A549 (cell line): Measurements from ENCODE around the gene NSMCE4A. TPM values are rescaled to one million over a fixed set of nuclear protein-coding genes. Genes with fewer than 3 reads are reported as not detected.
"Not testable (repeated sequence)": the region's sequence is repeated elsewhere in the genome, so short reads cannot be mapped to it uniquely, and the experiment has no call there.

Source experiments
- ATAC-seq, 2 experiments: fragments of 200-7000 bp in 1 of 2; fragments of >200 bp in 1 of 2; cut with Nextera tagmentation in 1 of 2; cut with Tn5 transposase in 1 of 2; 3 replicates each; pipeline versions ENCODE4 v1.8.0 to v1.9.1; 2018 to 2020; ENCODE audit warnings: mild to moderate bottlenecking in 1 of 2, moderate library complexity in 1 of 2
- CTCF ChIA-PET: fragments of 300-600 bp; sonication (Branson Sonifier 250); formaldehyde crosslinking; extraction: SDS; loops from one replicate; lab custom pipeline; 2021; ENCODE audit warnings: antibody characterized with exemption, inconsistent platforms; lab: Yijun Ruan, JAX
- POLR2A ChIA-PET: fragments of 350-600 bp; formaldehyde crosslinking; extraction: SDS; loops from one replicate; lab custom pipeline; 2021; ENCODE audit warnings: antibody characterized with exemption, inconsistent platforms; lab: Yijun Ruan, JAX
- DNase-seq, 2 experiments: peaks; one replicate each; pipeline versions ENCODE4 v3.0.0 to v3.0.0-alpha.2; 2011 to 2016; ENCODE audit warnings: low read depth in 1 of 2, low spot score in 1 of 2
- FAIRE-seq: peaks from 2 replicates; lab custom pipeline; 2011; peaks lifted over from hg19 to GRCh38; lab: Jason Lieb, UNC
- H3K27ac ChIP-seq, 2 experiments: fragments of >200 bp; sonication (Bioruptor Twin); formaldehyde crosslinking; 3 replicates each; pipeline ENCODE4 v1.5.1; 2016 to 2017
- H3K4me1 ChIP-seq: fragments of >200 bp; sonication (Bioruptor Twin); formaldehyde crosslinking; 3 replicates; pipeline ENCODE4 v1.6.1; 2016
- H3K4me2 ChIP-seq: fragments of >200 bp; sonication (Bioruptor Twin); formaldehyde crosslinking; 3 replicates; pipeline ENCODE4 v1.6.1; 2016
- H3K4me3 ChIP-seq: fragments of >200 bp; sonication (Bioruptor Twin); formaldehyde crosslinking; 3 replicates; pipeline ENCODE4 v1.5.1; 2016
- H3K9me3 ChIP-seq: fragments of >200 bp; sonication (Bioruptor Twin); formaldehyde crosslinking; 3 replicates; pipeline ENCODE4 v1.6.1; 2016
- CBX8 ChIP-seq: fragments of 200-600 bp; sonication (generic); IDR thresholded peaks from 2 replicates; pipeline ENCODE4 v1.6.1; 2016
- CEBPB ChIP-seq, 2 experiments: fragments of >200 bp in 1 of 2; sonication (Bioruptor Twin) in 1 of 2; formaldehyde crosslinking in 1 of 2; IDR thresholded peaks; 2 replicates each; pipeline ENCODE4 v1.6.1; 2012 to 2016
- FOSB ChIP-seq: fragments of 250-450 bp; sonication (Bioruptor Pico); IDR thresholded peaks from 2 replicates; pipeline ENCODE4 v1.5.0; 2020; ENCODE audit warnings: mild to moderate bottlenecking, moderate library complexity
- GATA3 ChIP-seq: IDR thresholded peaks from 2 replicates; pipeline ENCODE4 v1.6.1; 2012; ENCODE audit warnings: borderline replicate concordance
- JUN ChIP-seq, 2 experiments: fragments of >200 bp; sonication (Bioruptor Twin); formaldehyde crosslinking; IDR thresholded peaks; 2 replicates in 1 of 2; 3 replicates in 1 of 2; pipeline ENCODE4 v1.6.1; 2016 to 2017
- KDM5A ChIP-seq: fragments of 200-600 bp; sonication (generic); IDR thresholded peaks from 2 replicates; pipeline ENCODE4 v1.6.1; 2016; ENCODE audit warnings: antibody characterized with exemption, mild to moderate bottlenecking
- MAFK ChIP-seq: fragments of 450-650 bp; IDR thresholded peaks from 2 replicates; pipeline ENCODE4 v1.6.1; 2014; ENCODE audit not compliant: partially characterized antibody
- MYC ChIP-seq: IDR thresholded peaks from 2 replicates; pipeline ENCODE4 v1.6.1; 2012; ENCODE audit warnings: mild to moderate bottlenecking, inconsistent platforms, low read length, improper control_type of control experiment, borderline replicate concordance
- PHF8 ChIP-seq: fragments of 200-600 bp; sonication (generic); IDR thresholded peaks from 2 replicates; pipeline ENCODE4 v1.6.1; 2016; ENCODE audit warnings: low read depth, mild to moderate bottlenecking, antibody characterized with exemption, moderate library complexity, borderline replicate concordance
- POLR2A ChIP-seq: IDR thresholded peaks from 2 replicates; pipeline ENCODE4 v1.6.1; 2012; ENCODE audit warnings: mild to moderate bottlenecking, low read length
- RAD21 ChIP-seq, 2 experiments: fragments of >200 bp in 1 of 2; sonication (Bioruptor Twin) in 1 of 2; formaldehyde crosslinking in 1 of 2; IDR thresholded peaks in 1 of 2; conservative IDR thresholded peaks in 1 of 2; 2 replicates in 1 of 2; 3 replicates in 1 of 2; pipeline ENCODE4 v1.6.1; 2012 to 2018; ENCODE audit warnings: inconsistent platforms in 1 of 2
- RARB ChIP-seq: fragments of 250-450 bp; sonication (Bioruptor Pico); IDR thresholded peaks from 2 replicates; pipeline ENCODE4 v1.8.0; 2021; ENCODE audit warnings: mild to moderate bottlenecking, moderate library complexity
- RFX5 ChIP-seq: fragments of 450-650 bp; IDR thresholded peaks from 2 replicates; pipeline ENCODE4 v1.7.1; 2014; ENCODE audit warnings: antibody characterized with exemption, mild to moderate bottlenecking, moderate library complexity
- RNF2 ChIP-seq: fragments of 200-600 bp; sonication (generic); IDR thresholded peaks from 2 replicates; pipeline ENCODE4 v1.6.1; 2016; ENCODE audit warnings: low read depth, mild to moderate bottlenecking, antibody characterized with exemption, moderate library complexity, borderline replicate concordance
- SREBF2 ChIP-seq: fragments of 450-650 bp; IDR thresholded peaks from 2 replicates; pipeline ENCODE4 v1.6.1; 2014; ENCODE audit warnings: mild to moderate bottlenecking, moderate library complexity
- TP53 ChIP-seq: fragments of 250-450 bp; sonication (Bioruptor Pico); IDR thresholded peaks from 2 replicates; pipeline ENCODE4 v1.5.0; 2021; ENCODE audit warnings: mild to moderate bottlenecking, moderate library complexity
- ZC3H11A ChIP-seq: fragments of 450-650 bp; IDR thresholded peaks from 2 replicates; pipeline ENCODE4 v1.6.1; 2014; ENCODE audit warnings: antibody characterized with exemption, mild to moderate bottlenecking
- ZNF302 ChIP-seq: fragments of 250-450 bp; sonication (Bioruptor Pico); IDR thresholded peaks from 2 replicates; pipeline ENCODE4 v1.9.0; 2021; ENCODE audit warnings: inconsistent platforms, mild to moderate bottlenecking, moderate library complexity
- WGBS: methylation state at CpG from one replicate; pipeline ENCODE4 v1.1.6; 2017; ENCODE audit errors: missing lambda C conversion rate; 5-methylcytosine and 5-hydroxymethylcytosine counted together
- polyA plus RNA-seq, 4 experiments: library from polyadenylated mRNA; depleted of rRNA in 3 of 4; stranded (reverse); fragments of >200 nt; fragmentation: RNase III in 1 of 4; extraction: RNeasy Plus Mini Kit Qiagen cat#74134 plus additional on column Dnase treatment in 1 of 4; gene quantifications; 2 replicates in 3 of 4; 3 replicates in 1 of 4; pipeline ENCODE4 v1.2.3, GENCODE V29; 2011 to 2017
- TF ChIP-seq, protein P1 (sequence below): fragments of >200 bp; sonication (Bioruptor Twin); formaldehyde crosslinking; IDR thresholded peaks from 3 replicates; pipeline ENCODE4 v1.6.1; 2016
- TF ChIP-seq, protein P2 (sequence below): fragments of 250-450 bp; sonication (Bioruptor Pico); IDR thresholded peaks from 2 replicates; pipeline ENCODE4 v1.5.0; 2021; ENCODE audit warnings: mild to moderate bottlenecking, moderate library complexity, borderline replicate concordance
- TF ChIP-seq, protein P3 (sequence below): fragments of 150-350 bp; IDR thresholded peaks from 2 replicates; pipeline ENCODE4 v1.6.1; 2014; ENCODE audit warnings: low read depth, mild to moderate bottlenecking, low read length
- TF ChIP-seq, protein P4 (sequence below): fragments of 200-600 bp; sonication (generic); IDR thresholded peaks from 2 replicates; pipeline ENCODE4 v1.6.1; 2016; ENCODE audit warnings: antibody characterized with exemption, mild to moderate bottlenecking, moderate library complexity

Gene NSMCE4A
- polyA plus RNA-seq, 2 of the 4 experiments (the other 2 are of a cell fraction) = 67.2 to 172 TPM

DNA sequence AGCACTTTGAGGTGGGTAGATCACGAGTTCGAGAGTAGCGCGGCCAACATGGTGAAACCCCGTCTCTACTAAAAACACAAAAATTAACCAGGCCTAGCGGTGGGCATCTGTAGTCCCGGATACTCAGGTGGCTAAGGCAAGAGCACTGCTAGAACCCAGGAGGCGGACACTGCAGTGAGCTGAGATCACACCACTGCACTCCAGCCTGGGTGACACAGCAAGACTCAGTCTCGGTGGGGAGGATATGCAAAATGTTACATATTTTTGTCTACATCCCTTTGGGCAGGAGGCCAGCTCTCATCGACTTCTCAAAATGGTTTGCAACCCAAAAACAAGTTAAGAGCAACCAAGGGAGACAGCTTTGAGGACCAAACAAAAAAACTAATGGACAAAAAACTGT, 55.4 kb downstream of the NSMCE4A start:
- Histone ChIP-seq H3K9me3 (no peaks in the 10 kb centered on the region), H3K4me3 (no peak overlapping the region), H3K4me1 (peaks cover 7% of the 10 kb centered on the region; the same call in 2 of the 3 replicates), H3K27ac (no peak overlapping the region), H3K4me2 (no peak overlapping the region)
- ChIA-PET CTCF (interaction anchor here (0.6 to 3.2 kb wide), 3 partner anchors 8 to 32 kb away, joined by 3 to 13 read pairs (median 7); no protein-coding TSS in a partner anchor), POLR2A (interaction anchor here (1.3 kb wide), 1 partner anchor 8 kb away, joined by 3 read pairs; the partner anchor contains the start of gene ATE1)
- no peak for DNase-seq
- WGBS = 96% methylated on average over 10 of the region's 10 CpGs
- FAIRE-seq = no peak
- no peak for ATAC-seq
- TF ChIP-seq MYC (no peak), CBX8 (no peak), CEBPB (IDR thresholded peaks at IDR 0.05) (no peak), ZC3H11A (no peak), RARB (no peak), RAD21 (conservative IDR thresholded peaks at IDR 0.05 in 1 of 2, IDR thresholded peaks at IDR 0.05 in 1 of 2) (no peak)
- TF ChIP-seq, protein P1, sequence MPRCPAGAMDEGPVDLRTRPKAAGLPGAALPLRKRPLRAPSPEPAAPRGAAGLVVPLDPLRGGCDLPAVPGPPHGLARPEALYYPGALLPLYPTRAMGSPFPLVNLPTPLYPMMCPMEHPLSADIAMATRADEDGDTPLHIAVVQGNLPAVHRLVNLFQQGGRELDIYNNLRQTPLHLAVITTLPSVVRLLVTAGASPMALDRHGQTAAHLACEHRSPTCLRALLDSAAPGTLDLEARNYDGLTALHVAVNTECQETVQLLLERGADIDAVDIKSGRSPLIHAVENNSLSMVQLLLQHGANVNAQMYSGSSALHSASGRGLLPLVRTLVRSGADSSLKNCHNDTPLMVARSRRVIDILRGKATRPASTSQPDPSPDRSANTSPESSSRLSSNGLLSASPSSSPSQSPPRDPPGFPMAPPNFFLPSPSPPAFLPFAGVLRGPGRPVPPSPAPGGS = no peak

DNA sequence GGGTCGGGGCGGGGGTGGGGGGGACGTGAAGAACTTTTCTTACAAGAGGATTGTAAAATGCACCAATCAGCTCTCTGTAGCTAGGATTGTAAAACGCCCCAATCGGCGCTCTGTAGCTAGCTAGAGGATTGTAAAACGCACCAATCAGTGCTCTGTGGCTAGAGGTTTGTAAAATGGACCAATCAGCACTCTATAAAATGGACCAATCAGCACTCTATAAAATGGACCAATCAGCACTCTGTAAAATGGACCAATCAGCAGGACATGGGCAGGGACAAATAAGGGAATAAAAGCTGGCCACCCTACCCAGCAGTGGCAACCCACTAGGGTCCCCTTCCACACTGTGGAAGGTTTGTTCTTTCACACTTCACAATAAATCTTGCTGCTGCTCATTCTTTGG, 56.2 kb downstream of the NSMCE4A start:
- not testable (repeated sequence) for FAIRE-seq, H3K4me1 ChIP-seq, H3K4me2 ChIP-seq, H3K4me3 ChIP-seq, DNase-seq, H3K27ac ChIP-seq, H3K9me3 ChIP-seq
- 0 out of 6 replicates have a peak, but pooled peaks of 1 of the 2 experiments have one; percentile 33 for ATAC-seq
- TF ChIP-seq MAFK = peak; percentile 57
- ChIA-PET POLR2A (interaction anchor here (1.3 kb wide), 1 partner anchor 9 kb away, joined by 3 read pairs; the partner anchor contains the start of gene ATE1), CTCF (interaction anchor here (0.6 to 3.2 kb wide), 3 partner anchors 7 to 32 kb away, joined by 3 to 13 read pairs (median 7); no protein-coding TSS in a partner anchor)
- WGBS = 95% methylated on average over 7 of the region's 7 CpGs

DNA sequence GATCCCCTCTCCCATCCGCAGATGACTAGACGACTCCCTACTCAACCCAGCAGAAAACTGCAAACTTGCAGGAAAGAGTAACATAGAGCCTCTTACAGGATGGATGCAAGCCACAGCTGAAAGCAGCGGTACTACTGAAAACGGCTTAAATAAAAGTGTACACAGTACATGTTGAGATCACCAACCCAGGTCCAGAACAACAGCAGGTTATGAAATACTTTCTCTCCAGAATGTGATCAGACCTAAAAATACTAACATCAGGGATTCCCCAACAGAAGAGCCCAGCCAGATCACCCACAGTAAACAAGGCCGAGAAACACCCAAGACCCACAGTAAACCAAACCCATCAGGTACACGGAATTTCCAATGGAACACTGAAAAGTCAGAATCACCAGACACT, 60.4 kb downstream of the NSMCE4A start:
- no peaks in the 10 kb centered on the region for H3K9me3 ChIP-seq
- no peak overlapping the region for H3K4me2 ChIP-seq
- H3K4me3 ChIP-seq = no peak overlapping the region
- no peak for FAIRE-seq
- WGBS = 86% methylated on average over 6 of the region's 6 CpGs
- DNase-seq = no peak
- ChIA-PET CTCF (interaction anchor here (0.6 to 2.2 kb wide), 3 partner anchors 14 to 171 kb away, joined by 3 to 6 read pairs (median 3); no protein-coding TSS in a partner anchor), POLR2A (no interaction called here)
- no peak for ATAC-seq
- peaks cover 27% of the 10 kb centered on the region for H3K4me1 ChIP-seq
- H3K27ac ChIP-seq = no peak overlapping the region
- no peak for TF ChIP-seq KDM5A
- TF ChIP-seq, protein P2, sequence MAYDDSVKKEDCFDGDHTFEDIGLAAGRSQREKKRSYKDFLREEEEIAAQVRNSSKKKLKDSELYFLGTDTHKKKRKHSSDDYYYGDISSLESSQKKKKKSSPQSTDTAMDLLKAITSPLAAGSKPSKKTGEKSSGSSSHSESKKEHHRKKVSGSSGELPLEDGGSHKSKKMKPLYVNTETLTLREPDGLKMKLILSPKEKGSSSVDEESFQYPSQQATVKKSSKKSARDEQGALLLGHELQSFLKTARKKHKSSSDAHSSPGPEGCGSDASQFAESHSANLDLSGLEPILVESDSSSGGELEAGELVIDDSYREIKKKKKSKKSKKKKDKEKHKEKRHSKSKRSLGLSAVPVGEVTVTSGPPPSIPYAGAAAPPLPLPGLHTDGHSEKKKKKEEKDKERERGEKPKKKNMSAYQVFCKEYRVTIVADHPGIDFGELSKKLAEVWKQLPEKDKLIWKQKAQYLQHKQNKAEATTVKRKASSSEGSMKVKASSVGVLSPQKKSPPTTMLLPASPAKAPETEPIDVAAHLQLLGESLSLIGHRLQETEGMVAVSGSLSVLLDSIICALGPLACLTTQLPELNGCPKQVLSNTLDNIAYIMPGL = no peak
- no peak for TF ChIP-seq PHF8
- TF ChIP-seq TP53 (CRISPR knock-in tag) = no peak
- no peak for TF ChIP-seq RFX5
- TF ChIP-seq ZNF302 (CRISPR knock-in tag) = no peak

DNA sequence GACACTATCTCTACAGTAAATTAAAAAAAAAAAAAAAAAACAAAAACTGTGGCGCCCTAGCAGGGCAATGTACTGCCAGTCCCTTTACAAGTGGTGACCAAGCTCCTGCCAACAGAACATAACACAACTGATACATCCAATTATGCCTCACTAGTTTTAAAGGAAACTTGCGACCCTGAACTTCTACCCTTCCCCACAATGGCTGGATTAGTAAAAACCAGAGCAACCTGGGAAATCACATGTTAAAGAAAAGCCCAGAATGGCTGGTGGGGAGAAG, 63.7 kb downstream of the NSMCE4A start:
- Histone ChIP-seq H3K9me3 (no peaks in the 10 kb centered on the region), H3K4me3 (no peak overlapping the region), H3K4me1 (peaks cover 20% of the 10 kb centered on the region), H3K27ac (peak overlapping the region; percentile 71 to 88), H3K4me2 (peak overlapping the region; percentile 45)
- POLR2A ChIA-PET = no interaction called here
- CTCF ChIA-PET = interaction anchor here (0.6 to 1.5 kb wide), 4 partner anchors 8 to 31 kb away, joined by 3 to 7 read pairs (median 4); no protein-coding TSS in a partner anchor
- ATAC-seq (no peak), FAIRE-seq (no peak), DNase-seq (no peak)
- WGBS = 89% methylated on average over 2 of the region's 2 CpGs
- TF ChIP-seq GATA3 = no peak
- no peak for TF ChIP-seq CEBPB (IDR thresholded peaks at IDR 0.05)
- TF ChIP-seq, protein P3, sequence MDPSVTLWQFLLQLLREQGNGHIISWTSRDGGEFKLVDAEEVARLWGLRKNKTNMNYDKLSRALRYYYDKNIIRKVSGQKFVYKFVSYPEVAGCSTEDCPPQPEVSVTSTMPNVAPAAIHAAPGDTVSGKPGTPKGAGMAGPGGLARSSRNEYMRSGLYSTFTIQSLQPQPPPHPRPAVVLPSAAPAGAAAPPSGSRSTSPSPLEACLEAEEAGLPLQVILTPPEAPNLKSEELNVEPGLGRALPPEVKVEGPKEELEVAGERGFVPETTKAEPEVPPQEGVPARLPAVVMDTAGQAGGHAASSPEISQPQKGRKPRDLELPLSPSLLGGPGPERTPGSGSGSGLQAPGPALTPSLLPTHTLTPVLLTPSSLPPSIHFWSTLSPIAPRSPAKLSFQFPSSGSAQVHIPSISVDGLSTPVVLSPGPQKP = no peak
- no peak for TF ChIP-seq FOSB
- TF ChIP-seq POLR2A = no peak
- no peak for TF ChIP-seq KDM5A
- TF ChIP-seq JUN (IDR thresholded peaks at IDR 0.05) = no peak
- TF ChIP-seq, protein P4, sequence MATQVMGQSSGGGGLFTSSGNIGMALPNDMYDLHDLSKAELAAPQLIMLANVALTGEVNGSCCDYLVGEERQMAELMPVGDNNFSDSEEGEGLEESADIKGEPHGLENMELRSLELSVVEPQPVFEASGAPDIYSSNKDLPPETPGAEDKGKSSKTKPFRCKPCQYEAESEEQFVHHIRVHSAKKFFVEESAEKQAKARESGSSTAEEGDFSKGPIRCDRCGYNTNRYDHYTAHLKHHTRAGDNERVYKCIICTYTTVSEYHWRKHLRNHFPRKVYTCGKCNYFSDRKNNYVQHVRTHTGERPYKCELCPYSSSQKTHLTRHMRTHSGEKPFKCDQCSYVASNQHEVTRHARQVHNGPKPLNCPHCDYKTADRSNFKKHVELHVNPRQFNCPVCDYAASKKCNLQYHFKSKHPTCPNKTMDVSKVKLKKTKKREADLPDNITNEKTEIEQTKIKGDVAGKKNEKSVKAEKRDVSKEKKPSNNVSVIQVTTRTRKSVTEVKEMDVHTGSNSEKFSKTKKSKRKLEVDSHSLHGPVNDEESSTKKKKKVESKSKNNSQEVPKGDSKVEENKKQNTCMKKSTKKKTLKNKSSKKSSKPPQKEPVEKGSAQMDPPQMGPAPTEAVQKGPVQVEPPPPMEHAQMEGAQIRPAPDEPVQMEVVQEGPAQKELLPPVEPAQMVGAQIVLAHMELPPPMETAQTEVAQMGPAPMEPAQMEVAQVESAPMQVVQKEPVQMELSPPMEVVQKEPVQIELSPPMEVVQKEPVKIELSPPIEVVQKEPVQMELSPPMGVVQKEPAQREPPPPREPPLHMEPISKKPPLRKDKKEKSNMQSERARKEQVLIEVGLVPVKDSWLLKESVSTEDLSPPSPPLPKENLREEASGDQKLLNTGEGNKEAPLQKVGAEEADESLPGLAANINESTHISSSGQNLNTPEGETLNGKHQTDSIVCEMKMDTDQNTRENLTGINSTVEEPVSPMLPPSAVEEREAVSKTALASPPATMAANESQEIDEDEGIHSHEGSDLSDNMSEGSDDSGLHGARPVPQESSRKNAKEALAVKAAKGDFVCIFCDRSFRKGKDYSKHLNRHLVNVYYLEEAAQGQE = no peak
- TF ChIP-seq RAD21 (conservative IDR thresholded peaks at IDR 0.05 in 1 of 2, IDR thresholded peaks at IDR 0.05 in 1 of 2) = no peak
- no peak for TF ChIP-seq RNF2
- no peak for TF ChIP-seq SREBF2
